Femur (tissue), 1 donor: Measurements from ENCODE around the gene IPO4.

Source experiments
- DNase-seq: peaks from one replicate; pipeline ENCODE4 v3.0.0-alpha.2; 2017

The IPO4 gene

GRCh38 chr14:24130717-24131548 is 57.7 kb downstream of the IPO4 start:
- peak; percentile 85 for DNase-seq

- no peak for DNase-seq
These were observed 58.3 kb downstream of the IPO4 start, which contains the start of gene FITM1 for GRCh38 chr14:24130380-24130716. TSS of gene FITM1 (plus strand) at chr14:24130659. CDS start at chr14:24131564, 905 bp downstream.
